GM15510 (cell line): ENCODE data around the gene SCARB1.

Experiments
- POLR2A ChIP-seq: IDR thresholded peaks from 3 replicates; pipeline ENCODE4 v1.6.1; 2011; ENCODE audit warnings: borderline replicate concordance; ENCODE audit not compliant: insufficient read length; ENCODE audit errors: extremely low read depth

SCARB1 gene

GRCh38 chr12:124763594-124763979 lies 100.1 kb downstream of the SCARB1 start:
- TF ChIP-seq POLR2A: no peak

- TF ChIP-seq POLR2A: no peak
Measured at GRCh38 chr12:124762791-124763593, 100.7 kb downstream of the SCARB1 start.

- TF ChIP-seq POLR2A: no peak
Measured at GRCh38 chr12:124762384-124762783, 101.3 kb downstream of the SCARB1 start.

DNA sequence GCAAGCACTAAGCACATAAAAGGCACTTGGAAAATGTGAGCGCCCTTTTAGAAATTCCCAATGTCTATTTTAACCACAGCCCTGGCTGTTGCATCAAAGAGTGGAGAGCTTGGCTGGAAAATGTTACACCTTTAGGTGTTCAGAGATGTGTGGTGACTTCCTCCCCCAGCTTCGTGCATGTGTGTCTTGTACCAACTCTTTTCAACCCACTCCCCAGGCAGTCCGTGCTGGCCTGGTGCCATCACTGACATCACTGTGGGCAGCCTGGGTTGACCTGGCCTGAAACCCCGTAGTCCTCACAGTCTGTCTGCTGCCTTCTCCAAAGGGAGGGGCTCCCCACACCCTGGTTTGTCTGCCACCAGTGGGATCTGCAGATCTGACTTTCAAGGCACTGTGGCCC lies 101.8 kb downstream of the SCARB1 start:
- TF ChIP-seq POLR2A: no peak

GRCh38 chr12:124761056-124761455 lies 102.6 kb downstream of the SCARB1 start:
- TF ChIP-seq POLR2A: no peak

DNA sequence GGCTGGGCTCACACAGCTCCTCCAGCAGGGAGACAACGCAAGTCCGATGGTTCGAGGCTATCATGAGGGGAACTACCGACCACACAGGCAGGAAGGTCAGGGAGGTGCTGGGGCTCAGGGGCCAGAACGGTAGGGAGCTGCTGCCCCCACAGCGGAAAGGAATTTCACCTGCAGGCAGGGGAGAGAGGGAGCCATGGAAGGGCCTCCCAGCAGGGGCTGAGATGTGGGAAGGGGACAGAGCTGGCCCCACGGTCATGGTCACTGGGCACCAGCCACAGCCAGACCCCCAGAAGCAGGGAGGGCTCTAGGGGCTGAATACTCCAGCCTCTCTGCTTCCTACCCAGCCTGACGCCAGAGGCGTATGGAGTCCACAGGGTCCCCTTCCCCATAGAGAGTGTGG lies 103.1 kb downstream of the SCARB1 start:
- no peak for TF ChIP-seq POLR2A

- no peak for TF ChIP-seq POLR2A
Measured at GRCh38 chr12:124759841-124760503, 103.7 kb downstream of the SCARB1 start.

DNA sequence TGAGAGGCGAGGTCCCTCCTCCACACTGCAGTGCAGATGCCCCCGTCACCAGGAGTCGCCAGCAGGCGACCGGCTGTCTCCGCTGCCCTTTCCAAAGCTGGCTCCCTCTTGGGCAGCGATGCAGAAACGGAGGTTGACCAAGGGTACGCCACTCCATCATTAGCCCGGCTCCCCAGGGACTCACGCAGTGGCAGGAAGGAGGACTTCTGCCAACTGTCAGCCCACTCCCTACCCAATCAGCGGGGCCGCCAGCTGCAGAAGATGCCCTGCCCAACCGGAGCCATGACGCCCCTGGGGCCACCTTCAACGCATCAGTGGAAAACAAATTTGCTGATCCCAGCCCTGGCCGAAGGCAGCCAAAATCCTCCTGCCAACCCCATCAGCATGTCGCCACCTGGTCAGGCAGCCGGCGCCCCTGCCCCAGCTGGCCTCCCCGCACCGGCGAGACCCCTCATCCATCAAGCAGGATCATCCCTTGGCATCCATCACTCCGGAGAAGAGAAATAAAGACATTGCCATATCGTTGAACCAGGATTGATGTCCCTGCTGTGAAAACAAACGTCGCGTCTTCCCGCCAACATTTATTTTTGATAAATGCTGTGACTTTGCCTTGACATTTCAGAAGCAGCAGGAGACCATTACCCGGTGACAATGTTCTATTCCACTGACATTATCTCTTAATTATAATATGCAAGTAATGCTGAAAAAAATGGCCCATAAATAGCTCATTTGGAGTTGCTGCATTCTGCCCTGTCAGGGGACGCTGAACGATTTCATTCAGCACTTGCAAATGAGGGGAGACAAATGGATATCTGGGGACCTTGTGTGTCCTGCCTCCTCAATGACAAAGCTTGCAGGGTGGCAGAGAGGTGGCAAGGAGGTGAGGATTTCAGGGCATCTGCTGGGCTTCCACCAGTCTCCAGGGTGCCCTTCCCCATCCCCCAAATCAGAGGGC lies 105.1 kb downstream of the SCARB1 start:
- TF ChIP-seq POLR2A: no peak

GRCh38 chr12:124757329-124757728 lies 106.3 kb downstream of the SCARB1 start:
- TF ChIP-seq POLR2A: no peak

DNA sequence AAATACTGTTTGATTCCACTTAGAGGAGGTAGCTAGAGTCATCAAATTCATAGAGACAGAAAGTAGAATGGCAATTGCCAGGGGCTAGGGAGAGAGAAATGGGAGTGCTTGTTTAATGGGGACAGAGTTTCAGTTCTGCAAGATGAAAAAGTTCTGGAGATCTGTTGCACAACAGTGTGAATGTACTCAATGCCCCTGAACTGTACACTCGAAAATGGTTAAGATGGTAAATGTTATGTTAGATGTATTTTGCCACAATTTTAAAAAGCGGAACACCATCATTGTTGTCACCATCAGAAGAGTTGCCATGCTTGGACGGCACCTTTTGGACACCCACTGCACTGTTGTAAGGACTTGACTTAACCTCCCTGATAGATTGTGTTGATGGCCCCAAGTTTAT lies 106.9 kb downstream of the SCARB1 start:
- TF ChIP-seq POLR2A: no peak

DNA sequence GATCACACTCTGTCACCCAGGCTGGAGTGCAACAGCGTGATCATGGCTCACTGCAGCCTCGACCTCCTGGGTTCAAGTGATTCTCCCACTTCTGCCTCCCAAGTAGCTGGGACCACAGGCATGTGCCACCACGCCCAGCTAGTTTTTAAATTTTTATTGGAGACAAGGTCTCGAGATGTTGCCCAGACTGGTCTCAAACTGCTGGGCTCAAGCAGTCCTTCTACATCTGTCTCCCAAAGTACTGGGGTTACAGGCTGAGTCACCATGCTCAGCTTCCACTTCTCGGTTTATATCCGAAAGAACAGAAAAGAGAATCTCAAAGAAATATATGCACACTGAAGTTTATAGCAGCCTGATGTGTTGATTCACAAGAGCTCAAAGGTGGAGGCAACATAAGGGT lies 107.5 kb downstream of the SCARB1 start:
- TF ChIP-seq POLR2A: no peak

DNA sequence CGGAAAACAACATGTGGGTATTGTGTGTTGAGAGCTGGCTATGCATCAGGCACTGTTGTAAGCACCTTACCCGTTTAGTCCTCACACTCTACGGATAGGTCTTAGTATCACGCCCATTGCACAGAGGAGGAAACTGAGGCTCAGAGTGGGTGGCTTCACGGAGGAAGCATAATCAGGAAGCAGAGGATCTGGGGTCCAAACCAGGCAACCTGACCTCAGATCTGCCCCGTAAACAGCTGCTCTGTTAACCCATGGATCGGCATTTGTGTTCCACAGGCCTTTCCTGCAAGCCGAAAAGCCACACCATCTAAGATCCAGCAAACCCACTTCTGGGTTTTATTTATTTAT lies 107.9 kb downstream of the SCARB1 start:
- TF ChIP-seq POLR2A: no peak

- no peak for TF ChIP-seq POLR2A
Measured at GRCh38 chr12:124754949-124755800, 108.5 kb downstream of the SCARB1 start.

DNA sequence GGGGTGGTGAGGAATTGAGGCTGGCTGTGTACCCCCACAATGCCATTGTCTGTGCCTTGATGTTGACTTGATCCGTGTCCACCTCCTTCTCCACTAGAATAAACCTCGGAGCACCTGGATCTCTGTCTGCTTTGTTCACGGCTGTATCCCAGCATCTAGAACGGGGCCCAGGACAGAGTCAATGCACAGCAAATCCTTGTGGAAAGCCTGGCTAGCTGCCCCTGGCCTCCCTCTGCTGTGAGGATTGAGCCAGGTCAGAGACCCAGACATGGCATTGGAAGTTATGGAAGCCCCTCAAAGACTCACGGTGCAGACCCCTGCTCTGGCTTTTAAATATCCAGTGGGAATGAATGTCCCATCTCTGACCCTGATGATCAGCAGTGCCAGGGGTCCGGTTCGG lies 109.2 kb downstream of the SCARB1 start:
- no peak for TF ChIP-seq POLR2A
